ENCODE measurements around the gene NLK. TPM values are rescaled to one million over a fixed set of nuclear protein-coding genes. Genes with fewer than 3 reads are reported as not detected.

Gene NLK
- total RNA-seq, 1 experiment from 2014 or later: 12.8 TPM

DNA sequence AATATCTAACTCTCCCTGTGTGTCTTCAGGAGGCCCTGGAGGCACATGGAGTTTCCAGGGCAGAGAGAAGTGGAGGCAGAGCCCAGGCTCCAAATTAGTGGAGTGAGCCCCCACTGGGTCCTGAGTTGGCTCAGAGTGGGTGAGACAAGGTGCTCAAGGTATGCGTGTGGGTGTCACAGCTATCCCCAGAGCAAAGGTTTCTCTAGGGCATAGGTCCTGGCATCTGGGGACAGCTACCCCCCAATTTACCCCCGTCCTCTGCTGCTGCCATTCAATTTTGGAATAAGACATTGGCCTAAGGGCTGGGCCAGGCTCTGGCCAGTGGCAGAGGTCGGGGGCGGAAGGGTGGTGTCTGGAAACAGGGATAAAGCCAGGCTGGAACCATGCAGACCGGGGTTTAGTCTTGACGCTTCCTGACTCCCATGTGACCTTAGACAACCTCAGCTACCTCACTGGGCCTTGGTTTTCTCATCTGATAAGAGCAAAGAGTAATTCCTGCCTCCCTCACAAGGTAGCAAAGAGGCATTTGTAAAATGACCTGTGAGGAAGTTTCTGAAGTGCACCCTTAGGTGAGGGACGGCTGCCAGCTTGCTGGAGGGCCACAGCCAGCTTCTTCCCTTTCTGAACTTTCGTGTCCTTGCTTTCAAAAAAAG lies 198.3 kb downstream of the NLK start:
- Histone ChIP-seq H3K9ac (ENCODE audit: low read length) (no peak overlapping the region), H3K9me2 (ENCODE audit: insufficient read depth) (no peaks in the 10 kb centered on the region), H3K4me2 (ENCODE audit: low read length) (no peak overlapping the region), H3K4me1 (ENCODE audit: control insufficient read depth in 1 of 2, insufficient read depth in 2 of 2, low read length in 2 of 2) (no peaks in the 10 kb centered on the region), H3K27ac (ENCODE audit: low read depth, low read length) (no peak overlapping the region), H3K79me2 (ENCODE audit: insufficient read depth, low read length) (no peaks in the 10 kb centered on the region), H3K36me3 (ENCODE audit: control insufficient read depth in 1 of 2, insufficient read depth in 2 of 2, low read length in 2 of 2) (no peaks in the 10 kb centered on the region), H3K9me3 (ENCODE audit: control insufficient read depth in 1 of 2, insufficient read depth in 1 of 2, low read depth in 1 of 2, low read length in 2 of 2) (no peaks in the 10 kb centered on the region), H3K4me3 (replicated peaks in 1 of 2; ENCODE audit: low read depth in 1 of 2, low read length in 2 of 2) (no peak overlapping the region), H2AFZ (ENCODE audit: low read depth, low read length, poor library complexity, severe bottlenecking) (no peak overlapping the region), H4K20me1 (ENCODE audit: insufficient read depth) (no peaks in the 10 kb centered on the region), H3K27me3 (ENCODE audit: insufficient read depth, low read length) (no peaks in the 10 kb centered on the region)
- POLR2A ChIA-PET: no interaction called here
- TF ChIP-seq, protein P1, sequence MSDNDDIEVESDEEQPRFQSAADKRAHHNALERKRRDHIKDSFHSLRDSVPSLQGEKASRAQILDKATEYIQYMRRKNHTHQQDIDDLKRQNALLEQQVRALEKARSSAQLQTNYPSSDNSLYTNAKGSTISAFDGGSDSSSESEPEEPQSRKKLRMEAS (IDR thresholded peaks at IDR 0.05): no peak
- TF ChIP-seq, protein P2, sequence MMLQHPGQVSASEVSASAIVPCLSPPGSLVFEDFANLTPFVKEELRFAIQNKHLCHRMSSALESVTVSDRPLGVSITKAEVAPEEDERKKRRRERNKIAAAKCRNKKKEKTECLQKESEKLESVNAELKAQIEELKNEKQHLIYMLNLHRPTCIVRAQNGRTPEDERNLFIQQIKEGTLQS (IDR thresholded peaks at IDR 0.05): no peak
- TF ChIP-seq SP1 (IDR thresholded peaks at IDR 0.05; ENCODE audit: low read depth) (no peak), EGR1 (IDR thresholded peaks at IDR 0.05; ENCODE audit: low read depth) (no peak), ELF1 (IDR thresholded peaks at IDR 0.05; ENCODE audit: borderline replicate concordance, low read depth) (no peak), FOSL1 (IDR thresholded peaks at IDR 0.05; ENCODE audit: low read depth) (no peak), POLR2AphosphoS5 (IDR thresholded peaks at IDR 0.05; ENCODE audit: low read depth, low read length) (no peak), EZH2 (IDR thresholded peaks at IDR 0.05) (no peak)
- TF ChIP-seq, protein P3, sequence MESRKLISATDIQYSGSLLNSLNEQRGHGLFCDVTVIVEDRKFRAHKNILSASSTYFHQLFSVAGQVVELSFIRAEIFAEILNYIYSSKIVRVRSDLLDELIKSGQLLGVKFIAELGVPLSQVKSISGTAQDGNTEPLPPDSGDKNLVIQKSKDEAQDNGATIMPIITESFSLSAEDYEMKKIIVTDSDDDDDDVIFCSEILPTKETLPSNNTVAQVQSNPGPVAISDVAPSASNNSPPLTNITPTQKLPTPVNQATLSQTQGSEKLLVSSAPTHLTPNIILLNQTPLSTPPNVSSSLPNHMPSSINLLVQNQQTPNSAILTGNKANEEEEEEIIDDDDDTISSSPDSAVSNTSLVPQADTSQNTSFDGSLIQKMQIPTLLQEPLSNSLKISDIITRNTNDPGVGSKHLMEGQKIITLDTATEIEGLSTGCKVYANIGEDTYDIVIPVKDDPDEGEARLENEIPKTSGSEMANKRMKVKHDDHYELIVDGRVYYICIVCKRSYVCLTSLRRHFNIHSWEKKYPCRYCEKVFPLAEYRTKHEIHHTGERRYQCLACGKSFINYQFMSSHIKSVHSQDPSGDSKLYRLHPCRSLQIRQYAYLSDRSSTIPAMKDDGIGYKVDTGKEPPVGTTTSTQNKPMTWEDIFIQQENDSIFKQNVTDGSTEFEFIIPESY (IDR thresholded peaks at IDR 0.05; ENCODE audit: extremely low read depth, insufficient replicate concordance, low read length): no peak
- intact Hi-C loops (cut with micrococcal nuclease): no loop called here
- RAD21 ChIA-PET (ENCODE audit: low non-redundant PET in 1 of 2, low total read pairs in 2 of 2, uncharacterized antibody in 2 of 2, unreplicated experiment in 2 of 2): no interaction called here
- no TSS peak for BruUV-seq (replicated peaks)
- CTCF ChIA-PET: interaction anchor here (1.3 kb wide), 1 partner anchor 176 kb away, joined by 3 read pairs; no protein-coding TSS in a partner anchor
- DNase-seq (ENCODE audit: low read depth, low spot score) (no peak), ATAC-seq (no peak)

Measured in HCT116 (cell line).